ENCODE measurements around the gene PLEKHG3.

Gene PLEKHG3

GRCh38 chr14:64765740-64766302 is 61.6 kb downstream of the PLEKHG3 start:
- no peak for TF ChIP-seq CTCF (IDR thresholded peaks at IDR 0.05; ENCODE audit: borderline replicate concordance, insufficient read depth, low read depth, low read length)
- H3K4me3 ChIP-seq (ENCODE audit: low read depth, low read length), result no peak overlapping the region

GRCh38 chr14:64766430-64767151 is 62.4 kb downstream of the PLEKHG3 start:
- no peak for TF ChIP-seq CTCF (IDR thresholded peaks at IDR 0.05; ENCODE audit: borderline replicate concordance, insufficient read depth, low read depth, low read length)
- no peak overlapping the region for H3K4me3 ChIP-seq (ENCODE audit: low read depth, low read length)

- no peak overlapping the region for H3K4me3 ChIP-seq (ENCODE audit: low read depth, low read length)
- no peak for TF ChIP-seq CTCF (IDR thresholded peaks at IDR 0.05; ENCODE audit: borderline replicate concordance, insufficient read depth, low read depth, low read length)
Measured at GRCh38 chr14:64767215-64767964, 63.2 kb downstream of the PLEKHG3 start.

GRCh38 chr14:64768401-64769095 is 64.3 kb downstream of the PLEKHG3 start:
- no peak overlapping the region for H3K4me3 ChIP-seq (ENCODE audit: low read depth, low read length)
- no peak for TF ChIP-seq CTCF (IDR thresholded peaks at IDR 0.05; ENCODE audit: borderline replicate concordance, insufficient read depth, low read depth, low read length)

GRCh38 chr14:64769096-64770020 is 65.1 kb downstream of the PLEKHG3 start:
- H3K4me3 ChIP-seq (ENCODE audit: low read depth, low read length), result no peak overlapping the region
- TF ChIP-seq CTCF (IDR thresholded peaks at IDR 0.05; ENCODE audit: borderline replicate concordance, insufficient read depth, low read depth, low read length), result no peak

GRCh38 chr14:64770751-64771150 is 66.5 kb downstream of the PLEKHG3 start:
- H3K4me3 ChIP-seq (ENCODE audit: low read depth, low read length), result no peak overlapping the region
- no peak for TF ChIP-seq CTCF (IDR thresholded peaks at IDR 0.05; ENCODE audit: borderline replicate concordance, insufficient read depth, low read depth, low read length)

All from GM12875 (cell line).